GM12873 (cell line): Measurements from ENCODE around the gene RPP25L.

Source experiments
- CTCF ChIP-seq: IDR thresholded peaks from 2 replicates; pipeline ENCODE4 v1.5.1; 2012; ENCODE audit warnings: low read depth, mild to moderate bottlenecking, moderate library complexity, low read length, control low read depth; ENCODE audit not compliant: insufficient read depth; ENCODE audit errors: missing control alignments

The RPP25L gene

GRCh38 chr9:34635556-34635955 is 23.7 kb upstream of the RPP25L start:
- TF ChIP-seq CTCF, result no peak

- TF ChIP-seq CTCF, result peak; percentile 1
These were observed 22.8 kb upstream of the RPP25L start for GRCh38 chr9:34634551-34635248.

- peak; percentile 90 for TF ChIP-seq CTCF
These were observed 22.1 kb upstream of the RPP25L start for GRCh38 chr9:34633851-34634550.

GRCh38 chr9:34633166-34633565 is 21.3 kb upstream of the RPP25L start:
- no peak for TF ChIP-seq CTCF

- no peak for TF ChIP-seq CTCF
These were observed 18.7 kb upstream of the RPP25L start for GRCh38 chr9:34630402-34631154.

- no peak for TF ChIP-seq CTCF
These were observed 17.6 kb upstream of the RPP25L start for GRCh38 chr9:34629491-34629808.
